SU-DHL-6 (cell line): ENCODE data around the gene STX1A.

Source experiments
- EZH2phosphoT487 ChIP-seq: fragments of 200-600 bp; sonication (generic), shearing (Covaris generic); conservative IDR thresholded peaks from 2 replicates; pipeline ENCODE4 v1.6.1; 2018; ENCODE audit warnings: mild to moderate bottlenecking, antibody characterized with exemption, low read length, moderate library complexity, mixed read lengths
- TF ChIP-seq, protein P1 (sequence below): fragments of 200-600 bp; sonication (generic); IDR thresholded peaks from one replicate; pipeline ENCODE4 v1.5.1; 2017; ENCODE audit warnings: antibody characterized with exemption, mild to moderate bottlenecking, low read length, moderate library complexity; ENCODE audit not compliant: insufficient read depth, poor library complexity, severe bottlenecking

DNA sequence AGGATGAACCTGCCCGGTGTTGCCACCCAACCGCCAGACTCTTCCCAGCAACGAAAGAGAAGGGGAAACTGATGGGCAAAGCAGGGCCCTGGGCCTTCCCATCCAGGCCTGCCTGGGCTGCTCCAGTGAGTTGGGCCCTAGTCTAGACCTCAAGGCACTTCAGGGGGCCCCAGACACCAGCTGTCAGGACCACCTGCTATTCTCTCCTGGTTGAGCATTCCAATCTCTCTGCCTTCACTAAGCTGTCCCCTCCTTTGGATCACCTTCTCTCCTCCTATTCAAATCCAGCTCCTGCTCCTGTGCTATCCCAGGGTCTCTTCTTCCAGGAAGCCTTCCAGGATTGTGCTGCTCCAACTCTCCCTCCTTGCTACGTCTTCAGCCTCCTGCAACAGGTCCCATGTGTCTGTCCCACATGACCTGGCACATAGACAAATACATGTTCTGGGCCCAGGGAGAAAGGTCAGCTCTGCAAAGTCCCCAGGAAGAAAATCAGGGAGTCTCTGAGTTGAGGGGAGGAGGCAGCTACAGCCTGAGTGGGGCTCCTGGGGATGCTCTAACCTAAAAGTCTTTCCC lies 3.1 kb downstream of the STX1A start:
- TF ChIP-seq, protein P1, sequence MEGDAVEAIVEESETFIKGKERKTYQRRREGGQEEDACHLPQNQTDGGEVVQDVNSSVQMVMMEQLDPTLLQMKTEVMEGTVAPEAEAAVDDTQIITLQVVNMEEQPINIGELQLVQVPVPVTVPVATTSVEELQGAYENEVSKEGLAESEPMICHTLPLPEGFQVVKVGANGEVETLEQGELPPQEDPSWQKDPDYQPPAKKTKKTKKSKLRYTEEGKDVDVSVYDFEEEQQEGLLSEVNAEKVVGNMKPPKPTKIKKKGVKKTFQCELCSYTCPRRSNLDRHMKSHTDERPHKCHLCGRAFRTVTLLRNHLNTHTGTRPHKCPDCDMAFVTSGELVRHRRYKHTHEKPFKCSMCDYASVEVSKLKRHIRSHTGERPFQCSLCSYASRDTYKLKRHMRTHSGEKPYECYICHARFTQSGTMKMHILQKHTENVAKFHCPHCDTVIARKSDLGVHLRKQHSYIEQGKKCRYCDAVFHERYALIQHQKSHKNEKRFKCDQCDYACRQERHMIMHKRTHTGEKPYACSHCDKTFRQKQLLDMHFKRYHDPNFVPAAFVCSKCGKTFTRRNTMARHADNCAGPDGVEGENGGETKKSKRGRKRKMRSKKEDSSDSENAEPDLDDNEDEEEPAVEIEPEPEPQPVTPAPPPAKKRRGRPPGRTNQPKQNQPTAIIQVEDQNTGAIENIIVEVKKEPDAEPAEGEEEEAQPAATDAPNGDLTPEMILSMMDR, result no peak
- no peak for TF ChIP-seq EZH2phosphoT487
